H7 (cell line): ENCODE results near the gene TXNDC16. TPM values are rescaled to one million over a fixed set of nuclear protein-coding genes. Genes with fewer than 3 reads are reported as not detected.

ENCODE experiments used
- DNase-seq: peaks from one replicate; pipeline ENCODE4 v3.0.0; 2012
- H3K27me3 ChIP-seq: 2 replicates; pipeline ENCODE4 v1.6.0; 2011; ENCODE audit warnings: mild to moderate bottlenecking, low read length; ENCODE audit not compliant: control insufficient read depth, insufficient read depth
- H3K36me3 ChIP-seq: replicated peaks from 2 replicates; pipeline ENCODE4 v1.5.1; 2011; ENCODE audit warnings: low read length; ENCODE audit not compliant: control insufficient read depth, insufficient read depth
- H3K4me3 ChIP-seq: 2 replicates; pipeline ENCODE4 v1.5.1; 2011; ENCODE audit warnings: low read depth, mild to moderate bottlenecking, control low read depth, low read length, moderate library complexity; ENCODE audit not compliant: insufficient read depth
- total RNA-seq: library from RNA; depleted of rRNA; stranded (reverse); fragments of >200 nt; shearing (Covaris generic); gene quantifications from 2 replicates; pipeline ENCODE4 v1.2.3, GENCODE V29; 2014

The TXNDC16 gene
- total RNA-seq, 1 experiment from 2014 or later, result 8.1 TPM

DNA sequence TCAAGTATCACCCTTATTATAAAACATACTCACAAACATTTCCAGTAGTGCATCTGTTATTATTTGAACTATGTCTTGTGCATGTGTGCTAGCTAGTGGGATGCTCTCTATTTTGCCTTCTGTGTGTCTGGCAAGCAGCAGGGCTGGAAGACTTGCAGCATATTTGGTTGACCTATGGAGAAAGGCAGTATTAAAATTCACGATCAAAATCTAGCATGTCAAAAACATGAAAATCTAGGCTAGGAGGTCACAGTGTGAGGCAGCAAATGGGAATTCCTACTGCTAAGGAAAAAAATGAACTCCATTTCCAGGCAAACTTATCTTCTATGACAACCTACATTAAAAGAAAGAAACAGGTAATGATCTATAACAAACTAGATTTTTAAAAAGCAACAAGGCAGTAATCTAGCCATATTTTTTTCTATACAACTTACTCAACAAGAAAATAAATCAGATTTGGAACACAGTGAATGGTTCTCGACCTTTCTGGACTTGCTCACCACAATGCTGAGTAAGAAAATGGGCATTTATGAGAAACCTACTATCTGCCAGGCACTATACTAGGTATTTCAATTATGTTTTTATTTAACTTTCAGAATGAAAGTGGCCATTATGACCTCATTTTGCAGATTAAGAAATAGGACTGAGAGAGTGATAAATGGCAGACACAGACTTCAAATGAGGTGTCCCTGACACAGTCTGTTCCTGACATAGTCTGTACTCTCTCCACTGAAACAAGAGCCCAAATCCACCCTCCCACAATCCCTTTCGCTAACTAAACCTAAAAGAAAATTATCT is 96.8 kb downstream of the TXNDC16 start:
- Histone ChIP-seq H3K36me3 (no peaks in the 10 kb centered on the region), H3K4me3 (no peak overlapping the region), H3K27me3 (no peaks in the 10 kb centered on the region)
- DNase-seq, result no peak

DNA sequence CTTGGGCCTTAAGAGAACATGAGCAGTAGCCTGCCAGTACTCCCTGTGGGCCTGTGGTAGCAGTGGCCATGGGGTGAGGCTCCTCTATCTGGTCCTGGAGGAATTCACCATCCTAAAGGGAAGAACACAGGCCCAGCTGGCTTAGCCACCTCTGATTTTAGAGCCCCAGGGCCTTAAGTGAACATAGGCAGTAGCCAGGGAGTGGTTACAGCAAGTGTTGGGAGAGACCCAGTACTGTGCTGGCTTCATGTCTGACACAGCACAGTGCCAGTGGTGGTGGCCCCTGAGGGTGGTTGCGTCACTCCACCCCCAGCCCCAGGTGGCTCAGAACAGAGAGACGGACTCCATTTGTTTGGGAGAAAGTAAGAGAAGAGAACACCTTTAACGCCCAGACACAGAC is 105.1 kb downstream of the TXNDC16 start:
- DNase-seq, result no peak
- Histone ChIP-seq H3K4me3 (no peak overlapping the region), H3K27me3 (no peaks in the 10 kb centered on the region), H3K36me3 (no peaks in the 10 kb centered on the region)

DNA sequence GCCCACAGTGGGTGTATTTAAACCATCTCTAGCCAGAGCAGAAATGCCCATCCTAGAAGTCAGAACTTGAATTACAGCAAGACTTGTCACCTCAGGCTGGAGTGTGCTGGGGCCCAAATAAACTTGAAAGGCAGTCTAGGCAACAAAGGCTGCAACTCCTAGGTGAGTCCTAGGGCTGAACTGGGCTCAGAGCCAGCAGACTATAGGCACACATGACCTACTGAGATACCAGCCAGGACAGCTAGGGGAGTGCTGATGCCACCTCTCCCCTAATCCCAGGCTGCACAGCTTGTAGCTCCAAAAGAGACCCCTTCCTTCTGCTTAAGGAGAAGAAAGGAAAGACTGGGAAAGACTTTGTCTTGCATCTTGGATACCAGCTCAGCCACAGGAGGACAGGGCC is 106.0 kb downstream of the TXNDC16 start:
- Histone ChIP-seq H3K4me3 (no peak overlapping the region), H3K27me3 (no peaks in the 10 kb centered on the region), H3K36me3 (no peaks in the 10 kb centered on the region)
- no peak for DNase-seq

DNA sequence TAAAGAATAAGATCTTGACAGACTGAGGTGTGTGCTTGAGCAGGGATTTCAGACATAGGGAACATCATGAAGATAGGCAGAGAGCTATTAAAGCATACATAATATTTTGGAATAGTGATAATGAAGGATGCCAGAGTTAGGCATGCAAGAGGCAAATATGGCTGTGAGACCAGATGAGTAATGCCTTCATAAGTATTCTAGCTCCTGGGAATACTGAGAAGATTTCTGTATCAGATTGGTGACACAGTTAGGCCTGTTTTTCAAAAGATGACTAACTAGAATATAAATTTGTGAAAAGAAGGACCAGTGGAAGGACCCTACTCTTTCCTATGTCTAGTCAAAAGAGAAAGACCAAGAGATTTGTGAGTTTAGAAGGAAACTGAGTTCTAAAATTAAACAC is 108.8 kb downstream of the TXNDC16 start:
- Histone ChIP-seq H3K36me3 (no peaks in the 10 kb centered on the region), H3K27me3 (no peaks in the 10 kb centered on the region), H3K4me3 (no peak overlapping the region)
- DNase-seq, result no peak

DNA sequence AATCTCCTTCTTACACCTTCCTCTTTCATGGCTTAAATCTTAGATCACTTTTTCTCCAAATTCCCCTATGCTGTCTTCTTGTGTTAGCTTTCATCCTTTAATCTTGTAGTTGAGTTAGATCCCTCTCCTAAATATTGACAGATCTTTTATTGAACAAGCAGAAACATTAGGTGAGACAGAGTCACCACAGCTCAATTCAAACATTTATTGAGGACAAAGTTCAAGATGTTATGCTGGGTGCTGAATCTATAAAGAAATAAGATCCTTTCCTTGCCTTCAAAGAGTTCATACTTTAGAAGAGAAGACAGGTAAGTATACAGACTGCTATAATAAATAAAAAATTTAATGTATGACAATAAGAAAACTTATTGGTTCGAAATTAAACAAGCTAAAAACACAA is 109.7 kb downstream of the TXNDC16 start:
- Histone ChIP-seq H3K27me3 (no peaks in the 10 kb centered on the region), H3K36me3 (no peaks in the 10 kb centered on the region), H3K4me3 (no peak overlapping the region)
- DNase-seq, result no peak

DNA sequence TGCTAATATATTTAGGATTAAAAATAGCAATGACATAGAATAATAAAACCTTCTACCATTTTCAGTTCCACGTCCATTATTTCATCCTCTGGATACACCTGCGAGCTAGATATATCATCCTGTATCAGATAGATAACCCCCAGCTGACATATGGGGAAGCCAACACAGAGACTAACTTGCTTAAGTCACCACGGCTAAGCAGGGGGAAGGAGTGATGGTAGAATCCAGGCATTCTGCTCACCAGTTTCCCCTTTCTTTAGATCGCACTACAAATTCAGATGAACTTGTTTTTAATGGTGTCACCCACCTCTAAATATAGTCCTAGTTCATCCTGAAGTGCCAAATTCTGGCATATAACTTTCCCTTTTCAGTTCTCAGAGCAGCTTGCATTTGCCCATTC is 110.1 kb downstream of the TXNDC16 start:
- Histone ChIP-seq H3K27me3 (no peaks in the 10 kb centered on the region), H3K36me3 (no peaks in the 10 kb centered on the region), H3K4me3 (no peak overlapping the region)
- no peak for DNase-seq

DNA sequence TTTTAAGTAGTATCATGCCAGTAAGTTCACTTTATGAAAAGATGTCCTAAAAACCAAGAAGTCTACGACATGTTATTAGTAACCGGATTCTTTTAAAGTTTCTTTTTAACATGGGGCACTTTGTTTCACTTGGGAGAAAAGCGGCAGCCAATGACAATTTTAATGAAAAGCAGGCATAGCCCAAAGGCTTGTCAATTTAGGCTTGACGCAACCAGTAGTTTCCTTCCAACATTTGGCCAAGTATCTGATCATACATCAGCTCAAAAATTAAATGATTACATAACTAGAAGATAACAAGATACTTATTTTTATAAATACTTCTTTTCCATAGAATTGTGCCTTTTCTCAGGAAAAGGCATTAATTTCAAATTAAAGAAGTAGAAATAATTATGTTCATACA is 112.8 kb downstream of the TXNDC16 start:
- Histone ChIP-seq H3K4me3 (no peak overlapping the region), H3K36me3 (no peaks in the 10 kb centered on the region)
- no peak for DNase-seq

DNA sequence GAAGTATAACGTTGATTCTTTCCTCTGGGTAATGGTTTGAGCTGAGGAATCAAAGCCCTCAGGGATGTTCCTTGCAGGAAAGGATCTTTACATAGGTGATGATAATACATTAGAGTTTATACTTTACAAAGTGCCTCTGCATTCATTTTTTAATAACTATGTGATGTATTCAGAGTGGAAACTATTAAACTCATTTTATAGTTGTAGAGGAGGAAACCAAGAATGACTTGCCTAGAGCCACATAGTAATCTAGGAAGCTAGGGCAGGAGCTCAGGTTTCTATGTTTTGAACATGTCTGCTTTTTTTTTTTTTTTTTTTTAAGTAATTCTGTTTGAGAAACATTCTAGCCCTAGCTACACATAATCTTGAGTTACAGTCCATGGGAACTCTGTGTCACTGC is 117.3 kb downstream of the TXNDC16 start:
- Histone ChIP-seq H3K27me3 (no peaks in the 10 kb centered on the region), H3K4me3 (no peak overlapping the region), H3K36me3 (no peaks in the 10 kb centered on the region)
- no peak for DNase-seq

More for the DNA sequence above, 112.8 kb downstream of the TXNDC16 start:
- no peaks in the 10 kb centered on the region for H3K27me3 ChIP-seq

DNA sequence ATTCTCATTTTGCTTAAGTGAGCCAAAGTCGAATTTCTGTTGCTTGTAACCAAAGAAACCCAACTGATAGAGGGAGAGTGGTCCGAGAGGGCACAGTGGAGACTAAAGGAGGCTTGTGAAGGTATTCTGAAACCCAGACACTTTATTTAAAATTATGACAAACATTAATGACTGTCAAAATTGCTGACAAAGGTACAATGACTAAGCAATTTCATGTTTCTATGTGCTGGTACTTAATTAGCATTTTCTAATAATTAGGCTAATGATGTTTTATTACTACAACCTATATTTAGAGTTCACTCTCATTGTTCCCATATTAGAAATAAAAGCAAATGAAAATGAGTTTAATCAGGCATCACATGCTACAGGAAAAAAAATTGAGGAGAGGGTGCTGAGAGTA is 121.8 kb downstream of the TXNDC16 start:
- Histone ChIP-seq H3K36me3 (no peaks in the 10 kb centered on the region), H3K4me3 (no peak overlapping the region), H3K27me3 (no peaks in the 10 kb centered on the region)
- no peak for DNase-seq

DNA sequence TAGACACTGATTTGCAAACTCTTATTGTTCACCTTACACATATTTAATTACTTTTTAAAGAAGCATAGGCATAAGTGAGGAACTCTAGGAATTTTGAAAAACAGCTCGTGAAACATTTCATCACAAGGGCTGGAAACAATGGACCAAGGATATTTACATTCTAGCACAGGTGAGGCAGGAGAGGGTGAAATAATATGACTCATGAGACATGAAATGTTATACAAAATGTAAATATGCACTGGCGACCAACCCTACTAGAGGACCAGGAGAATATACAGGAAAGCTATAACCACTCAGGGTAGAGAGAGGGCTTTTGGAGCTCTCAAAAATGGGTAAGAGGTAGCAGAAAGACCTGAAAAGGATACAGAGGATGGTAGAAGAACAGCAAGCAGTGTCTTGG is 122.9 kb downstream of the TXNDC16 start:
- no peak overlapping the region for H3K4me3 ChIP-seq
- DNase-seq, result no peak
- no peaks in the 10 kb centered on the region for H3K27me3 ChIP-seq
- H3K36me3 ChIP-seq, result no peaks in the 10 kb centered on the region

DNA sequence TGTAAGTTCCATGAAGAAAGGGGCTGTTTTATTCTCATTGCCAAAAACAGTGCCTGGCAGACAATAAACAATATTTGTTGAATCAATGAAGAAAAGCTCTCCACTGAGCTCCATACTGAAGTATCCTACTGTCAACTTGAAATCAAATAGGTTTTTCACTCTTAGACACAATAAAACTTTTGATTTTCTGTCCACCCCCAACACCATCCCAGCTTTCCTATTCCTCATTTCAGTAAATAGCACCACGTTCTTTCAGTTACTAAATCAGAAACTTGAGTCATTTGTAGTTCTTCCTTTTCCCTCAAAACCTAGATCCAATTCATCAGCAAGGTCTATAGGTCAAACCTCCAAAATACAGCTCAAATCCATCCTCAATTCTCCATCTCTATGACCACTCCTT is 124.8 kb downstream of the TXNDC16 start:
- Histone ChIP-seq H3K4me3 (no peak overlapping the region), H3K27me3 (no peaks in the 10 kb centered on the region), H3K36me3 (no peaks in the 10 kb centered on the region)
- DNase-seq, result no peak

DNA sequence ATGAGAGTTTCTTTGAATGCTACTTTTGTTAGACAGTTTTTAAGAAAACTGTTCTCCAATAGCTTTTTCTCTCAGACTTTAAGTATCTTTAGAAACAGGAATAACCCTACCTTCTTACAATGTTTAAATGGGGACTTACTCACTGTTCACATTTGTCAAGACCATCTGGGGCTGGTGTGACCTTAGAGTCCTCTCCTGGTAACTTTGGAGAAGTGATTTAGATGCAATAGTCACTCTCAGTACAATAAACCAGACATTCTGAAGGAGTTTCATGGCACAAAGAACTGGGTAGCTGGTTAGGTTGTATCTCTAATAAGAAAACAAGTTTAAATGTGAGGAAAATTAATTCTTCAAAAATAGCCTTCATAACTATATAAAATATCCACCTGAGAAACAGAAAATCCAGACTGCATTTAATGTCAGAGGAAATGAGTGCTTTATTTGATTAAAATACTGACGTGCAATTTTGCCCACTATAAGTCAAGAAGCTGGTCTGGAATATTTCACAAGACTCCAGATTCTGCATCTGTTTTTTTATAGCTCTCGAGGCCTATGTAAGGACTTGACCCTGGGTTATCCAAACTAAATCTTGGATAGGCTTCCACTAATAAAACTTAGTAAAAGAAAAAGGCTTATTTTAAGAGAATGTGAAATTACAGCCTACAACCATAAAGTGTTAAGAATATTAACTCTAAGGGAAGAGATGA is 129.5 kb downstream of the TXNDC16 start:
- no peak for DNase-seq
- Histone ChIP-seq H3K4me3 (no peak overlapping the region), H3K27me3 (no peaks in the 10 kb centered on the region), H3K36me3 (no peaks in the 10 kb centered on the region)

DNA sequence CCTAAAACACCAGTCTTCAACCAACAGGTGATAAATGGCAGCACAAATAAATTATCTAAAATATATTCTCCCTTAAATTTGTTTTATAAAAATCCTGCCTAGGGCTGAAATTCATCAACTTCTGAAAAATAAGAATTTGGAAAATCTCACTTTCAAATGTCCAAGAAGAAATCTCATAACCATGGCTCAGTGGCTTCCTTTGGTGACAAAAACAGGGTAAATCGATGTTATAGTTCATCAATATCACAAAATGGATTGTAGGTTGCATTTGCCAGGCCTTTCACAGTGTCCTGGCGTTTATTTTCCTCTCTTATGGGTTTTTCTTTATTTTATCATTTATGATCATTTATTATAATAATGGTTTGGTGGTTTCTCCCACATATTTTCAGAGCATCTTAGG is 135.2 kb downstream of the TXNDC16 start:
- no peaks in the 10 kb centered on the region for H3K36me3 ChIP-seq
- H3K4me3 ChIP-seq, result no peak overlapping the region
- no peak for DNase-seq
- no peaks in the 10 kb centered on the region for H3K27me3 ChIP-seq

DNA sequence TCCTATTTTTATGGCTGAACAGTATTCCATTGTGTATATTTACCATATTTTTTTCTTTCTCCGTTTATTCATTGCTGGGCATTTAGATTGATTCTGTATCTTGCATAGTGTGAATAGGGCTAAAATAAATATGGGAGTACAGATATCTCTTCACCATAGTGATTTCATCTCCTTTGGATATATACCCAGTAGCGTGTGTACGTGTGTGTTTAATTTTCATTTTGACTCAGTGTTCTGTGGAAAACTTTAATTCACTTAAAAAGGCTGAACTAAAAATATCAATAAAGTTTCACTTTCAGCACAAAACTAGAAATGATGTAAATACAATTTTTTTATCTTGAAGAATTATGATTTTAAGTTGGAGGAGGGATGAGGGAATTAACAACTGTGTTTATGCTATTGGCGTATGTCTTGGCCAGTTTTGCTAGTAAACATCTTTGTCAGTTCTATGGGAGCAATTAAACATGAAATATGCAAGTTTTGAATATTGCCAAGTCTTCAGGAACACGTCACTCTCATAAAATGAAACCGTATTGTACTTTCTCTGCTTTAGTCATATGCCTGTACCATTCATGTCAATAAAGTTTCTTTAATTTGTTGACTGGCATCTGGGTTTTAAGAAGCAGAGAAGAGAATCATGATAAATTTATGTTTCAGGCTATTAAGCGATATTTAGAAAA is 138.4 kb downstream of the TXNDC16 start:
- DNase-seq, result no peak
- Histone ChIP-seq H3K4me3 (no peak overlapping the region), H3K27me3 (no peaks in the 10 kb centered on the region), H3K36me3 (no peaks in the 10 kb centered on the region)

DNA sequence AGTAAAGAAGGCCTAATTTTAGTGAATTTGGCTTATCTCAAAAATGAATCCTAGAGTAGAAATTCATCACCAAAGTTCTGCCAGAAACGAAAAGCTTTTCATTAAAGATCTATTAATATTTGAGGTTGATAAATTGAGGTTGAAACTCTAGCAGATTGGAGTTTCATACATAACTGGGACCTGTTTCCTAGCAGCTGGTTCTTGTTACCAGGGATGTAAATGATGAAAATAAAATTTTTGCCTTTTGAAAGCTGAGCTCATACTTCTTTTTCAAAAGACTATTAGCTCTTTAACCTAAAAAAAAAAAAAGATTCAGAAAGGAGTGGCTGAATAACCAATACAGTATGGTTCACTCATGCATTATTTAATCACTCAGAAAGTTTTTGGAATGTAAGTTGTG is 139.9 kb downstream of the TXNDC16 start:
- Histone ChIP-seq H3K27me3 (no peaks in the 10 kb centered on the region), H3K36me3 (no peaks in the 10 kb centered on the region), H3K4me3 (no peak overlapping the region)
- DNase-seq, result no peak
